Measurements from ENCODE around the gene WWC1.
A peak's percentile ranks its signal among the peaks of the same experiment; 100 is the strongest.

Gene WWC1

GRCh38 chr5:168311061-168311566 lies 19.7 kb downstream of the WWC1 start:
- no peak for TF ChIP-seq CTCF (IDR thresholded peaks at IDR 0.05; ENCODE audit: low read depth, low read length)
- no peak for DNase-seq (ENCODE audit: extremely low read depth, low read depth)

DNA sequence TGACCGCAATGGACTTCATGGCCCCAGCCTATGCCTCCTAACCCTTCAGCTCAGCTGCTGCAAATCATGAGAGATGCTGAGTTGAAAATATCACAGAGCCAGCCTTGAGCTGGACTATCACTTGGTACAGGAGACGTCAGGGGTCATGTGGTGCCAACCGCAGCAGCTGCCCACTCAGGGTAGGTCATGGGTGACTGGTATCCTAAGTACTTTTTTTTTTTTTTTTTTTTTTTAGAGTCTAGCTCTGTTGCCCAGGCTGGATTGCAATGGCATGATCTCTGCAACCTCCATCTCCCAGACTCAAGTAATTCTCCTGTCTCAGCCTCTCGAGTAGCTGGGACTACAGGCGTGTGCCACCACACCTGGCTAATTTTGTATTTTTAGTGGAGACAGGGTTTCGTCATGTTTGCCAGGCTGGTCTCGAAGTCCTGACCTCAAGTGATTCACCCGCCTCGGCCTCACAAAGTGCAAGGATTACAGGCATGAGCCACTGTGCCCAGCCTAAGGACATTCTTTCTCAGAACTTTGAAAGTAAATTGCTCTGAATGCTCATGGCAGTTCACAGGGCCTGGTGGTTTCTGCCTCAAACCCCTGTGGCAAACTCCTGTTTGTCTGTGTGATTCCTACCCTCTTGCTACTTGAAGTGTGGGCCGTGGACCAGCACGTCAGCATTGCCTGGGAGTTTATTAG lies 21.3 kb downstream of the WWC1 start:
- no peak for DNase-seq (ENCODE audit: extremely low read depth, low read depth)
- no peak for TF ChIP-seq CTCF (IDR thresholded peaks at IDR 0.05; ENCODE audit: low read depth, low read length)

- no peak for TF ChIP-seq CTCF (IDR thresholded peaks at IDR 0.05; ENCODE audit: low read depth, low read length)
- no peak for DNase-seq (ENCODE audit: extremely low read depth, low read depth)
Measured at GRCh38 chr5:168313596-168314204, 22.3 kb downstream of the WWC1 start.

- TF ChIP-seq CTCF (IDR thresholded peaks at IDR 0.05; ENCODE audit: low read depth, low read length), result no peak
- peak; percentile 63 for DNase-seq (ENCODE audit: extremely low read depth, low read depth)
Measured at GRCh38 chr5:168314735-168315411, 23.4 kb downstream of the WWC1 start.

DNA sequence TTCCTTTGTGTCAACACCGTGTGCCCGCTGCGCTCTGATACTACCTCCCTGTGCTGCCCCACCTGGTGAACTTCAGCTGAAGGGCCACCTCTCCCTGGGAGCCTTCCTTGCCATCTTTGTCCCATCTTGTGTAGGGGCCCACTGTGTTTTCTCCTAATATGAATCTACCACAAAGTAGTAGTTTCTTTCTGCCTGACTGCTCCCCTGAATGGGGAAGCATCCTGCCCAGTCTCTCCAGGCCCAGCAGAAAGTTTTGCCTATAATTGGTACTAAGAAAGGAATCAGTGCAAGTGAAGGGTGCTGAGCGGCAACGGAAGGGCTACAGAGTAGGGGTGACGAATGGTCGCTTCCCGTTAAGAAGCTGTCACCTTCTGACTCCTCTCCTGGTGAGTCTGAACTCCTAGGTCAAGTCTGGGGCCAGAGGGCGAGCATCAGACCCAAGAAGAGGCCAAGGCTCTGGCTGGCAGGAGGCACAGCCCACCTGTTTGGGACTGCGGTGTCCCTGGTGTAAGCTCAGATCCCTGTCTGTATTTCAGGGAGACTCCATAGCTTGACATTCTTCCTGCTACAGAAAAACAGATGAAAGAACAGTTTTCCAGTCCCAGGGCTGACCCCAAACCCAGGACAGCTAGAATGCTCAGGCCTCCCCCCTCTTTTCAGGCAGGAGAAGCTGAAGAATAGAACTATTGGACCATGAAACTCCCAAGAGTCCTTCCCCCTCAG lies 24.1 kb downstream of the WWC1 start:
- no peak for TF ChIP-seq CTCF (IDR thresholded peaks at IDR 0.05; ENCODE audit: low read depth, low read length)
- no peak for DNase-seq (ENCODE audit: extremely low read depth, low read depth)

- no peak for TF ChIP-seq CTCF (IDR thresholded peaks at IDR 0.05; ENCODE audit: low read depth, low read length)
- no peak for DNase-seq (ENCODE audit: extremely low read depth, low read depth)
Measured at GRCh38 chr5:168316139-168316578, 24.7 kb downstream of the WWC1 start.

Measured in AG09319 (cell line).